Activated T-helper 1 cell treated with Interleukin-2 at 50 U/mL for 16 hours (primary cell): ENCODE measurements around the gene TEX54.
A peak's percentile ranks its signal among the peaks of the same experiment; 100 is the strongest.
"Not testable (repeated sequence)": the region's sequence is repeated elsewhere in the genome, so short reads cannot be mapped to it uniquely, and the experiment has no call there.

Experiments used
- DNase-seq: peaks from one replicate; pipeline ENCODE4 v3.0.0-alpha.2; 2020; ENCODE audit warnings: low read depth

Gene TEX54

GRCh38 chr11:62855571-62856332 lies 23.1 kb upstream of the TEX54 start:
- peak; percentile 97 for DNase-seq

GRCh38 chr11:62854825-62855570 lies 22.4 kb upstream of the TEX54 start:
- no peak for DNase-seq

GRCh38 chr11:62854013-62854824 lies 21.6 kb upstream of the TEX54 start:
- no peak for DNase-seq

GRCh38 chr11:62853279-62853965 lies 20.8 kb upstream of the TEX54 start:
- DNase-seq: no peak

- DNase-seq: no peak
Measured at GRCh38 chr11:62852523-62853188, 20.0 kb upstream of the TEX54 start.

GRCh38 chr11:62851807-62852522 lies 19.3 kb upstream of the TEX54 start:
- no peak for DNase-seq

- no peak for DNase-seq
Measured at GRCh38 chr11:62850911-62851806, 18.5 kb upstream of the TEX54 start.

- no peak for DNase-seq
Measured at GRCh38 chr11:62847767-62848314, 15.2 kb upstream of the TEX54 start.

GRCh38 chr11:62846177-62846576 lies 13.5 kb upstream of the TEX54 start:
- DNase-seq: no peak

GRCh38 chr11:62844154-62844553 lies 11.5 kb upstream of the TEX54 start:
- no peak for DNase-seq

GRCh38 chr11:62843466-62843865 lies 10.8 kb upstream of the TEX54 start:
- DNase-seq: no peak

- DNase-seq: not testable (repeated sequence)
Measured at GRCh38 chr11:62842891-62843290, 10.2 kb upstream of the TEX54 start.

- no peak for DNase-seq
Measured at GRCh38 chr11:62842171-62842741, 9.6 kb upstream of the TEX54 start.

- DNase-seq: peak; percentile 64
Measured at GRCh38 chr11:62841361-62842170, 8.9 kb upstream of the TEX54 start.

GRCh38 chr11:62840721-62841360 lies 8.2 kb upstream of the TEX54 start:
- DNase-seq: peak; percentile 54

GRCh38 chr11:62839050-62839945 lies 6.7 kb upstream of the TEX54 start, which contains the start of gene WDR74:
TSS of gene WDR74 (minus strand) at chr11:62839590. CDS start at chr11:62839570, 20 bp downstream.
- DNase-seq: peak; percentile 87
